Globus pallidus (tissue), 1 donor: ENCODE results near the gene RAD51C.
"Not testable (repeated sequence)": the region's sequence is repeated elsewhere in the genome, so short reads cannot be mapped to it uniquely, and the experiment has no call there.

Source experiments
- DNase-seq: peaks from one replicate; pipeline ENCODE4 v3.0.0-alpha.2; 2015; ENCODE audit warnings: low spot score

The RAD51C gene

GRCh38 chr17:58684462-58684861 is 7.9 kb upstream of the RAD51C start:
- DNase-seq: not testable (repeated sequence)

DNA sequence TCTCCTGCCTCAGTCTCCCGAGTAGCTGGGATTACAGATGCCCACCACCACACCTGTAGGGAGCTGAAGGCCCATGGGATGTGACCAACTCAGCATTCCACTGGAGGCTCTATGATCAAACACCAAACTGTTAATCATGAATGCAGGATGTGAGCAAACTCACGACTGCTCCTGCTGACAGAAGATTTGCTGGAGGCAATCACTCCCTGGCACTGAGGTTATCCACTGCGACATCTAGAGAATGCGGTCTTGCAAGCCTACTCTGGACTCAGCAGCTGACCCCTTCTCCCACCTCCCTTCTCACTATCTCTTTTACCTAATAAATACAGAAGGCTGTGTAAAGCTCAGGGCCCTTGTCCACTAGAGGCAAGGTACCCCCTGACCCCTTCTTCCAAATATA is 5.4 kb upstream of the RAD51C start:
- DNase-seq: no peak

GRCh38 chr17:58688521-58688920 is 3.9 kb upstream of the RAD51C start:
- DNase-seq: no peak

DNA sequence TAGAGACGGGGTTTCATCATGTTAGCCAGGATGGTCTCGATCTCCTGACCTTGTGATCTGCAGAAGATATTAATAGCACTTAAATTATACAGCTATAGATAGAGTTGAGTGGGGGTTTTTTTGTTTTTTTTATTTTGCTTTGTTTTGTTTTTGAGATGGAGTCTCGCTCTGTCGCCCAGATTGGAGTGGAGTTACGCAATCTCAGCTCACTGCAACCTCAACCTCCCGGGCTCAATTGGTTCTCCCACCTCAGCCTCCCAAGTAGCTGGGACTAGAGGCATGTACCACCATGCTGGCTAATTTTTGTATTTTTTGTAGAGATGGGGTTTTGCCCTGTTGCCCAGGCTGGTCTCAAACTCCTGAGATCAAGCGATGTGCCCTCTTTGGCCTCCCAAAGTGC is 2.4 kb upstream of the RAD51C start:
- DNase-seq: not testable (repeated sequence)

DNA sequence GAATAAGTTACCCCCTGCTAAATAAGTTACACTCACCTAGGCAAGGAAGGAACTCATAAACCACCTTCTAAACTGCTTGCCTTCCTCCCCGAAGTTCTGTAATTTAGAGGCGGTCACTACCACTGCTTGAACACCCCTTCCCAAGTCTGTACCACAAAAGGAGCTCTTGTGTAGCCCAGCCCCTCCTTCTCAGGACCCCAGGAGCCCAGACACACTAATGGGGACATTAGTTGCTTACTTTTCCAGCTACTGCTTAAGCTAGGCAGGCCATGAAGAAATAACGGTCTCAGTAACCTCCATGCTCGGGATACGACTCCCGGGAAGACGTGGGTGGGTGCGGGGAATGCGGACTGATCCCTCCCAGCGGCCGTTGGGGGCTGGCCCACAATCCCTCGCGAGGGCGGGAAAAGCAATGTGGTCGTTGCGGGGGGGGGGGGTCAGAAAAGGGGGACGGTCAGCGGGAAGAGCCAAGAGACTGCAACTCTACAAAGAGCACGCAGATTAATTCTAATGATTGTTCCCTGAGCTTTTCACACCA is 632 bp upstream of the RAD51C start, which contains the start of gene TEX14:
Gene TEX14, minus strand, starts transcription at position 345 of the 538 bp plus-strand sequence. CDS start 40,044 bp downstream, outside the sequence.
- no peak for DNase-seq

DNA sequence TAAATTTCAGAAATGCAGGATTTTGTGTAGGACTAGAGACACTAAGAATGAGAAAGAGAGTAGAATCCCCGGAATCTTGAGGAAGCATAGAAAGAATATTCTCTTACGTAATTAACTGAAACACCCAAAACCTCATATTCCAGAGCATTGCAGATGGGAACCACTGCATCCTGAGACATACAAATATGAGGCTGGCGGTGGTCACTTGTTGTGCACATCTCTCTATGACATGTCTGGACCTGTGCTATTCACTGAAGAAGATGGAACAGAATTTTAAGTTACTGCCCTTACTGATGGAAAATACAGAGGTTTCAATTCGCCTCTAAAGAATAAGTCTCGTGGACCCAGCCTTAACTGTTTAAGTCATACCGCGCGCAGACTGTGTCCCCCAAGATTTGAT is 806 bp downstream of the RAD51C start:
- DNase-seq: no peak

GRCh38 chr17:58693751-58694150 is 1.3 kb downstream of the RAD51C start:
- no peak for DNase-seq

DNA sequence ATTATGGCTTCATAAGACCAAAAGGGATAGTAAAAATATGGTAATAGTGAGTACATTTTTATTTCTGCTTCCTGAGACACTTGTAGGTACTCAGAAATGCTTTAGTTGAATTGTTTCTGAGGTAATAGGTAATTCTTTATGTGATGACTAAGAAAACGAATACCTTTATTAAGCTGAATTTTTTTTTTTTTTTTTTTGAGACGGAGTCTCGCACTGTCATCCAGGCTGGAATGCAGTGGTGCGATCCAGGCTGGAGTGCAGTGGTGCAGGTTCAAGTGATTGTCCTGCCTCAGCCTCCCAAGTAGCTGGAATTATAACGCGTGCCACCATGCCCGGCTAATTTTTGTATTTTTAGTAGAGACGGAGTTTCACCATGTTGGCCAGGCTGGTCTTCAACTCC is 1.9 kb downstream of the RAD51C start:
- no peak for DNase-seq

GRCh38 chr17:58694826-58695225 is 2.4 kb downstream of the RAD51C start:
- no peak for DNase-seq

DNA sequence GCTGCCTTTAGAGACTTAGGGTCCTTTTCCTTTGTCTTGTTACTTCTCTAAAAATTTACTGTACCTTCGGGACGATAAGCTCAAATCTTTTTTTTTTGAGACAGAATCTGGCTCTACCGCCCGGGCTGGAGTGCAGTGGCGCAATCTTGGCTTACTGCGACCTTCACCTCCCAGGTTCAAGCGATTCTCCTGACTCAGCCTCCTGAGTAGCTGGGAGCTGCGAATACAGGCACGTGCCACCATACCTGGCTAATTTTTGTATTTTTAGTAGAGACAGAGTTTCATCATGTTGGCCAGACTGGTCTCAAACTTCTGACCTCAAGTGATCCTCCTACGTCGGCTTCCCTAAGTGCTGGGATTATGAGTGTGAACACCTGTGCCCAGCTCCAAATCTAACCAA is 7.4 kb downstream of the RAD51C start:
- no peak for DNase-seq

DNA sequence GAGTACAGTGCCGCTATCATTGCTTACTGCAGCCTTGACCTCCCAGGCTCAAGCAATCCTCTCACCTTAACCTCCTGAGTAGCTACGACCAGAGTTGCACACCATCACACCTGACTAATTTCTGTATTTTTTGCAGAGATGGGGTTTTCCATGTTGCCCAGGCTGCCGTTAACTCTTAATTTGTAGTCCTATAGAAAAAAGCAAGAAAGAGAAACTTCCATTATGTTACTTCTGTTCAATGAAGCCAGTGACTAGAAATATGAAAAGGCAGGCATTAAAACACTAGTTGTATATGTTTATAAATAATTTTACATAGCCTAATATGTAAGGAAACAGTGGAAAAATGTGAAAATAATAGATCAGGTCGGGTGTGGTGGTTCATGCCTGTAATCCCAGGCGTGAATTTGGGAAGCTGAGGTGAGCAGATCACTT is 9.7 kb downstream of the RAD51C start:
- DNase-seq: no peak

DNA sequence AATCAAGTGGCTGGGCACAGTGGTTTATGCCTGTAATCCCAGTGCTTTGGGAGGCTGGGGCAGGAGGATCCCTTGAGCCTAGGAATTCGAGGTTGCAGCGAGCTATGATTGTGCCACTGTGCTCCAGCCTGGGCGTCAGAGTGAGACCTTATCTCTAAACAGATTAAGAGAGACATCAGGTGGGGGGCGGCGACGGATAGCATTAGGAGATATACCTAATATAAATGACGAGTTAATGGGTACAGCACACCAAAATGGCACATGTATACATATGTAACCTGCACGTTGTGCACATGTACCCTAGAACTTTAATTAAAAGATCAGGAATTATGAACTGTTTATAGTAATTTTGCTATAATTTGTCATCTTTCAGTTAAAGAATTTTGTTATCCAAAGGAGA is 10.3 kb downstream of the RAD51C start:
- no peak for DNase-seq

GRCh38 chr17:58703137-58703915 is 10.9 kb downstream of the RAD51C start:
- no peak for DNase-seq

GRCh38 chr17:58703916-58704286 is 11.5 kb downstream of the RAD51C start:
- no peak for DNase-seq

- DNase-seq: no peak
Measured at GRCh38 chr17:58706351-58707140, 14.1 kb downstream of the RAD51C start.

- DNase-seq: peak; percentile 33
Measured at GRCh38 chr17:58710948-58711552, 18.6 kb downstream of the RAD51C start.

- DNase-seq: no peak
Measured at GRCh38 chr17:58722274-58722673, 29.9 kb downstream of the RAD51C start.

DNA sequence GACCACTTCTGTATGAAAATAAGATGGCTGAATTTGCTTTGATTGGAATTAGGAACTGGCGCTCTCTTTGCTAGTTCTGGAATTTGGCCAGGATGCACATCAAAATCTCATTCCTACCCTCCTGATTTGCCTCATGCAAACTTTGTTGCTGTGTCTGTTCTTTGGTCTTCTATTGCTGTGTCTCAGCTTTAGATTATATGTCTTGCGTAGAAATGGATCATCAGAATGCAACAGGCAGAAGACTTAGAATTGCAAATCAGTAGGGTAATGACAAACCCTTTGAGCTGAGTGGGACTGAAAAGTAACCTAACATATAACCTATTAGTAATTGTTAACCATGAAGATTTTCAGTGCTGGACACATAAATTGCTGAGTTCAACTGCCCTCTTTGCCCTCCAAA is 30.3 kb downstream of the RAD51C start:
- DNase-seq: no peak

GRCh38 chr17:58728798-58729197 is 36.4 kb downstream of the RAD51C start:
- no peak for DNase-seq

DNA sequence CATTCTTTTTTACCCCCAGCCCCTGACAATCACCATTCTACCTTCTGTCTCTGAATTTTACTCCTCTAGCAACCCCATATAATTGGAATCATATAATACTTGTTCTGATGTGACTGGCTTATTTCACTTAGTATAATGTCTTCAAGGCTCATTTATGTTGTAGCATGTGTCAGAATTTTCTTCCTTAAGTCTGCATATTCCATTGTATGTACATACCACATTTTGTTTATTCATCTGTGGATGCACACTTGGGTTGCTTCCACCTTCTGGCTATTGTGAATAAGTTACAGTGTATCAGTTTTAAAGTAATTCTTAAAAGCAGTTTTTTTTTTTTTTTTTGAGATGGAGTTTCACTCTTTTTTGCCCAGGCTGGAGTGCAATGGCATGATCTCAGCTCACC is 38.5 kb downstream of the RAD51C start:
- no peak for DNase-seq

DNA sequence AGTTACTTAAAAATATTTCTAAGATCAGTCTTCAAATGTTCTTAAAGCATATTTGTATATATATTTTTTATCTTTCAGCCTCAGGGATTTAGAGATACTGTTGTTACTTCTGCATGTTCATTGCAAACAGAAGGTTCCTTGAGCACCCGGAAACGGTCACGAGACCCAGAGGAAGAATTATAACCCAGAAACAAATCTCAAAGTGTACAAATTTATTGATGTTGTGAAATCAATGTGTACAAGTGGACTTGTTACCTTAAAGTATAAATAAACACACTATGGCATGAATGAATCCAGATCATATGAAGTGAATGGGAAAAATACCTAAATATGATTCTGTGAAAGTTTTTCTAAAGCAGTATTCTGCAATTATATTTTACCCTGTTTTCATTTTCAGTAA is 41.6 kb downstream of the RAD51C start:
- no peak for DNase-seq

GRCh38 chr17:58734811-58735210 is 42.4 kb downstream of the RAD51C start:
- no peak for DNase-seq
